Glutamatergic neuron (in vitro differentiated cells): ENCODE results near the gene IL1B. TPM values are rescaled to one million over a fixed set of nuclear protein-coding genes. Genes with fewer than 3 reads are reported as not detected.

Experiments used
- DNase-seq: peaks from one replicate; pipeline ENCODE4 v3.0.0; 2022
- H3K27ac Mint-ChIP-seq: one replicate; pipeline ENCODE4 v1.8.0; 2020; ENCODE audit warnings: mild to moderate bottlenecking, mixed read lengths, inconsistent platforms; ENCODE audit not compliant: unreplicated experiment
- H3K27me3 Mint-ChIP-seq: one replicate; pipeline ENCODE4 v1.8.0; 2020; ENCODE audit warnings: mild to moderate bottlenecking, moderate library complexity, mixed read lengths, inconsistent platforms; ENCODE audit not compliant: unreplicated experiment
- H3K36me3 Mint-ChIP-seq: one replicate; pipeline ENCODE4 v1.8.0; 2020; ENCODE audit warnings: mild to moderate bottlenecking, mixed read lengths, inconsistent platforms; ENCODE audit not compliant: unreplicated experiment
- H3K4me1 Mint-ChIP-seq: one replicate; pipeline ENCODE4 v1.8.0; 2020; ENCODE audit warnings: mild to moderate bottlenecking, low read depth, mixed read lengths, inconsistent platforms; ENCODE audit not compliant: unreplicated experiment
- H3K4me3 Mint-ChIP-seq: one replicate; pipeline ENCODE4 v1.8.0; 2020; ENCODE audit warnings: mild to moderate bottlenecking, mixed read lengths, inconsistent platforms; ENCODE audit not compliant: unreplicated experiment
- H3K9me3 Mint-ChIP-seq: one replicate; pipeline ENCODE4 v1.8.0; 2020; ENCODE audit warnings: mild to moderate bottlenecking, moderate library complexity, mixed read lengths, inconsistent platforms; ENCODE audit not compliant: unreplicated experiment
- total RNA-seq: library from RNA; stranded (reverse); fragmentation: NEBNext Ultra II Directional; extraction: Animal tissue kit (Norgen Biotek cat#: 25700); gene quantifications from one replicate; pipeline ENCODE4 v1.2.1, GENCODE V29; 2021; ENCODE audit not compliant: unreplicated experiment
- TF ChIP-seq, protein P1 (sequence below): fragments of 200-600 bp; sonication (generic); IDR thresholded peaks from one replicate; pipeline ENCODE4 v1.5.0; 2021; ENCODE audit not compliant: partially characterized antibody, unreplicated experiment

The IL1B gene
- total RNA-seq, 1 donor from 2014 or later, result not detected

DNA sequence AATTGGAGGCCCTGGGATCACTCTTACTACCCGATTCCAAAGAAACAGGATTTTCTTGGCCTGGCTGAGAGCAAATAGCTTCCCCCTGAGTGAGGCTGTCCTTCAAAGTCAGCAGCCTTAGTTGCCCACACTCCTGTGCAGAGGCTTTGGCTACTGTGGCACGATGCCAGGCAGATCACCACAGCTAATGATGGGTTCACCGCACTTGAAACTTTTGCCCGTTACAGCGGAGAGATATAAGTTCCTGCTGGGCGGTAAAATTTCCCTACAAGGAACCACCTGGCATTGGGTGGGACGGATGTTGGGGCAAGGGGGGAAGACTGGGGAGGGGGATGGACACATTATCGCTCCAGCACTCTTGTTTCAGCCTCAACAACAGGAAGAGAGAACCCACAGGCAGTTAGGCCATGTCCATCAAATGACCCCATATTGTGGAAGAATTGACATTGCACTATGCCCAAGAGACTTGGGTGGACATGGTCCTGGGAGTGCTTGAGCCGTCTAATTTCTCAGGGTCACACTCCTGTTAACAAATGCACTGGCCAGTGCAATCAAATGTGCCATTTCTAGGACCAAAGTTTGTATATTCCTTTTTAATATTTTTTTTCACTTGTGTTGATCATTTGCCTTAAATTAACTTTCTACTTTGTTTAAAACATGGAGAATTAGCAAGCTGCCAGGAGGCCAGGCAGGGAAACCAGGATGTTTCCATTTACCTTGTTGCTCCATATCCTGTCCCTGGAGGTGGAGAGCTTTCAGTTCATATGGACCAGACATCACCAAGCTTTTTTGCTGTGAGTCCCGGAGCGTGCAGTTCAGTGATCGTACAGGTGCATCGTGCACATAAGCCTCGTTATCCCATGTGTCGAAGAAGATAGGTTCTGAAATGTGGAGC lies 4.4 kb downstream of the IL1B start:
- DNase-seq, result no peak
- Mint-ChIP-seq H3K36me3 (no peaks in the 10 kb centered on the region), H3K4me1 (no peaks in the 10 kb centered on the region), H3K27me3 (no peaks in the 10 kb centered on the region), H3K9me3 (no peaks in the 10 kb centered on the region), H3K4me3 (no peak overlapping the region), H3K27ac (no peak overlapping the region)
- TF ChIP-seq, protein P1, sequence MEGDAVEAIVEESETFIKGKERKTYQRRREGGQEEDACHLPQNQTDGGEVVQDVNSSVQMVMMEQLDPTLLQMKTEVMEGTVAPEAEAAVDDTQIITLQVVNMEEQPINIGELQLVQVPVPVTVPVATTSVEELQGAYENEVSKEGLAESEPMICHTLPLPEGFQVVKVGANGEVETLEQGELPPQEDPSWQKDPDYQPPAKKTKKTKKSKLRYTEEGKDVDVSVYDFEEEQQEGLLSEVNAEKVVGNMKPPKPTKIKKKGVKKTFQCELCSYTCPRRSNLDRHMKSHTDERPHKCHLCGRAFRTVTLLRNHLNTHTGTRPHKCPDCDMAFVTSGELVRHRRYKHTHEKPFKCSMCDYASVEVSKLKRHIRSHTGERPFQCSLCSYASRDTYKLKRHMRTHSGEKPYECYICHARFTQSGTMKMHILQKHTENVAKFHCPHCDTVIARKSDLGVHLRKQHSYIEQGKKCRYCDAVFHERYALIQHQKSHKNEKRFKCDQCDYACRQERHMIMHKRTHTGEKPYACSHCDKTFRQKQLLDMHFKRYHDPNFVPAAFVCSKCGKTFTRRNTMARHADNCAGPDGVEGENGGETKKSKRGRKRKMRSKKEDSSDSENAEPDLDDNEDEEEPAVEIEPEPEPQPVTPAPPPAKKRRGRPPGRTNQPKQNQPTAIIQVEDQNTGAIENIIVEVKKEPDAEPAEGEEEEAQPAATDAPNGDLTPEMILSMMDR, result no peak

DNA sequence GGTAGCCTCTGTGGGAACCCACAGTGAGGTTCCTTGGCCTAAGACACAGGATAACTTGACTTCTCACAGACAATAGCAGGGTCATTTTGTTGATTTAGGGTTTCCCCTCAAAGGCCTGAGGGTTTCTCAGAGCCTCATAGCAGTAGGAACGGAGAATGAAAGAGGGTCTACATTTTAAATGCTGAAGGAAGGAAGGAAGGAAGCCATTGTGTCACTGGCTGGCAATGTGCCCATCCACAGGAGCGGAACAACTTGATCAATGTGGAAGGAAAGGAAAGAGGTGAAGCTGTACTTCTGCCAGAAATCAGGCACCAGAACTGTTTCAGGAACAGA lies 5.1 kb downstream of the IL1B start:
- Mint-ChIP-seq H3K4me3 (no peak overlapping the region), H3K27ac (no peak overlapping the region), H3K27me3 (no peaks in the 10 kb centered on the region), H3K9me3 (no peaks in the 10 kb centered on the region), H3K36me3 (no peaks in the 10 kb centered on the region), H3K4me1 (no peaks in the 10 kb centered on the region)
- no peak for DNase-seq
- TF ChIP-seq, protein P1, result no peak

DNA sequence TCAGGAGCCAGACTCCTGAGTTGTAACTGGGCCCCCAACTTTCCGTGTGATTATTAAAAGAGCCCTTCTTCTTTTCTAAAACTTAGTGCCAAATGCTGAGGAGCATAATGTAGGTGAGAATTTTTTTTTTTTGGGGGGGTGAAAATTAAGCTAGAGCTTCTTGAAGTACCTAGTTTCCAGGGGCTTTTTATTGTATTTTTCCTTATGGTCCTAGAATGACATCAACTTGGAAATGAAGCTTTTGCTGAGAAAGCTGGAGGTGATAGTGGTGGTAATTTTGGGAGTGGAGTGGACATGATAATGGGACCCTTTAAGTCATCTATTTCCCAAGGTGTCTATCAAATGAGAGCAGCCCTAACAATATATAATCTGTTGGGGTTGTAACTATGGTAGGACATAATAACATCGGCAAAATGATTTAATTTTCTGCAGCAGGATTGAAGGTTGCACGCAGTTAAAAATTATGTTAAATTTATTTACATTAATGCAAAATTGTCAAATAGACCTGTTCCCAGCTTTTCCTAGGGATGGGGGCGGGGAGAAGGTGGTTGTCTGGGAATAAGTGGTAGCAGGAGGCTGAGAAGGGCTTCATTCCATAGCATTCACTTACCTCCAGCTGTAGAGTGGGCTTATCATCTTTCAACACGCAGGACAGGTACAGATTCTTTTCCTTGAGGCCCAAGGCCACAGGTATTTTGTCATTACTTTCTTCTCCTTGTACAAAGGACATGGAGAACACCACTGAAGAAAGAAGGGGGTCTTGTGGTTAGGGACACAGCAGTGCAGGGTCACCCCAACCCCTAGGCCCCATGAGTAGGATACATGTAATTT lies 5.7 kb downstream of the IL1B start:
- no peak overlapping the region for H3K4me3 Mint-ChIP-seq
- no peaks in the 10 kb centered on the region for H3K27me3 Mint-ChIP-seq
- H3K27ac Mint-ChIP-seq, result no peak overlapping the region
- no peaks in the 10 kb centered on the region for H3K4me1 Mint-ChIP-seq
- no peaks in the 10 kb centered on the region for H3K9me3 Mint-ChIP-seq
- TF ChIP-seq, protein P1, result no peak
- H3K36me3 Mint-ChIP-seq, result no peaks in the 10 kb centered on the region
- no peak for DNase-seq

DNA sequence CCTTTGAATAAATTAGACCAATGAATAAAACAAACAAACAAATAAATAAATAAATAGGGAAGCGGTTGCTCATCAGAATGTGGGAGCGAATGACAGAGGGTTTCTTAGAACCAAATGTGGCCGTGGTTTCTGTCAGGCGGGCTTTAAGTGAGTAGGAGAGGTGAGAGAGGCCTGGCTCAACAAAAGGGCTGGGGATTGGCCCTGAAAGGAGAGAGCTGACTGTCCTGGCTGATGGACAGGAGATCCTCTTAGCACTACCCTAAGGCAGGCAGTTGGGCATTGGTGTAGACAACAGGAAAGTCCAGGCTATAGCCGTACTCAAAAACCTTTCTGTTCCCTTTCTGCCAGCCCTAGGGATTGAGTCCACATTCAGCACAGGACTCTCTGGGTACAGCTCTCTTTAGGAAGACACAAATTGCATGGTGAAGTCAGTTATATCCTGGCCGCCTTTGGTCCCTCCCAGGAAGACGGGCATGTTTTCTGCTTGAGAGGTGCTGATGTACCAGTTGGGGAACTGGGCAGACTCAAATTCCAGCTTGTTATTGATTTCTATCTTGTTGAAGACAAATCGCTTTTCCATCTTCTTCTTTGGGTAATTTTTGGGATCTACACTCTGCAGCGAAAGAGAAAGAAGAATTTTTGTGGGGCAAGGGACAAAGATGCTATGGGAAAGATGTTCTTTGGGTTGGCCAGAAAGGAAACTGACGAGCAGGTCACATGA lies 6.5 kb downstream of the IL1B start:
- Mint-ChIP-seq H3K27ac (peak overlapping the region; percentile 18), H3K9me3 (no peaks in the 10 kb centered on the region), H3K4me1 (no peaks in the 10 kb centered on the region), H3K4me3 (no peak overlapping the region), H3K27me3 (no peaks in the 10 kb centered on the region), H3K36me3 (no peaks in the 10 kb centered on the region)
- DNase-seq, result no peak
- TF ChIP-seq, protein P1, result no peak
